ENCODE data around the gene ZNRF1.

DNA sequence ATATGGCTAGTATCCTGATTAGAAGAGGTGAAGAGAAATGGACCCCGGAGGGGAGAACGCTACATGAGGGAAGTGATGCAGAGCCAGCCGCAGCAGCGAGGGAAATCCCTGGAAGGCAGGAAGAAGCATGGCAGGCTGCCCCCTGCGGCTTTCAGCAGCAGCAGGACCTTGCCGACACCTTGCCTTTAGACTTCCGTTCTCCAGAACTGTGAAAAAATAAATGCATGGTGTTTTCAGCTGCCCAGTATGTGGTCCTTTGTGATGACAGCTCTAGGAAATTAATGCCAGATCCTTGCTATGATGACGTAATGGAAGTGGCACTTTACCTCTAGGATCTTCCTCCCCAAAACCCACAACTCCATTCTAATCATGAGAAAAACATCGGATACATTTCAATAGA is 139.8 kb downstream of the ZNRF1 start:
- no peak for TF ChIP-seq POLR2A (IDR thresholded peaks at IDR 0.05)
- TF ChIP-seq, protein P1, sequence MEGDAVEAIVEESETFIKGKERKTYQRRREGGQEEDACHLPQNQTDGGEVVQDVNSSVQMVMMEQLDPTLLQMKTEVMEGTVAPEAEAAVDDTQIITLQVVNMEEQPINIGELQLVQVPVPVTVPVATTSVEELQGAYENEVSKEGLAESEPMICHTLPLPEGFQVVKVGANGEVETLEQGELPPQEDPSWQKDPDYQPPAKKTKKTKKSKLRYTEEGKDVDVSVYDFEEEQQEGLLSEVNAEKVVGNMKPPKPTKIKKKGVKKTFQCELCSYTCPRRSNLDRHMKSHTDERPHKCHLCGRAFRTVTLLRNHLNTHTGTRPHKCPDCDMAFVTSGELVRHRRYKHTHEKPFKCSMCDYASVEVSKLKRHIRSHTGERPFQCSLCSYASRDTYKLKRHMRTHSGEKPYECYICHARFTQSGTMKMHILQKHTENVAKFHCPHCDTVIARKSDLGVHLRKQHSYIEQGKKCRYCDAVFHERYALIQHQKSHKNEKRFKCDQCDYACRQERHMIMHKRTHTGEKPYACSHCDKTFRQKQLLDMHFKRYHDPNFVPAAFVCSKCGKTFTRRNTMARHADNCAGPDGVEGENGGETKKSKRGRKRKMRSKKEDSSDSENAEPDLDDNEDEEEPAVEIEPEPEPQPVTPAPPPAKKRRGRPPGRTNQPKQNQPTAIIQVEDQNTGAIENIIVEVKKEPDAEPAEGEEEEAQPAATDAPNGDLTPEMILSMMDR (IDR thresholded peaks at IDR 0.05) = no peak
